Smooth muscle cell (in vitro differentiated cells): Measurements from ENCODE around the gene LRP2. TPM values are rescaled to one million over a fixed set of nuclear protein-coding genes. Genes with fewer than 3 reads are reported as not detected.

Experiments used
- DNase-seq: peaks from one replicate; lab custom pipeline; 2025; ENCODE audit not compliant: unreplicated experiment; lab: John Stamatoyannopoulos, UW
- H2AFZ ChIP-seq: fragments of 200-600 bp; sonication (generic); 2 replicates; pipeline ENCODE4 v1.6.0; 2016; ENCODE audit warnings: antibody characterized with exemption, low read depth, mild to moderate bottlenecking
- H3F3A ChIP-seq: fragments of 200-600 bp; sonication (generic); 2 replicates; pipeline ENCODE4 v1.6.0; 2017; ENCODE audit warnings: antibody characterized with exemption, low read depth
- H3K27ac ChIP-seq: fragments of 200-600 bp; sonication (generic); 2 replicates; pipeline ENCODE4 v1.5.1; 2016; ENCODE audit warnings: low read depth, mild to moderate bottlenecking
- H3K27me3 ChIP-seq: fragments of 200-600 bp; sonication (generic); 2 replicates; pipeline ENCODE4 v1.6.1; 2016; ENCODE audit warnings: low read depth, mild to moderate bottlenecking
- H3K36me3 ChIP-seq: fragments of 200-600 bp; sonication (generic); 2 replicates; pipeline ENCODE4 v1.5.1; 2016; ENCODE audit warnings: low read depth
- H3K4me1 ChIP-seq: fragments of 200-600 bp; sonication (generic); 2 replicates; pipeline ENCODE4 v1.5.1; 2016; ENCODE audit warnings: low read depth
- H3K4me2 ChIP-seq: fragments of 200-600 bp; sonication (generic); 2 replicates; pipeline ENCODE4 v1.6.0; 2016; ENCODE audit warnings: mild to moderate bottlenecking
- H3K4me3 ChIP-seq: fragments of 200-600 bp; sonication (generic); 2 replicates; pipeline ENCODE4 v1.5.1; 2016; ENCODE audit warnings: mild to moderate bottlenecking
- H3K79me2 ChIP-seq: fragments of 200-600 bp; sonication (generic); 2 replicates; pipeline ENCODE4 v1.6.0; 2016; ENCODE audit warnings: low read depth, mild to moderate bottlenecking
- H3K9ac ChIP-seq: fragments of 200-600 bp; sonication (generic); 2 replicates; pipeline ENCODE4 v1.6.0; 2016; ENCODE audit warnings: low read depth
- H3K9me3 ChIP-seq: fragments of 200-600 bp; sonication (generic); replicated peaks from 2 replicates; pipeline ENCODE4 v1.5.1; 2016; ENCODE audit warnings: low read depth
- H4K20me1 ChIP-seq: fragments of 200-600 bp; sonication (generic); 2 replicates; pipeline ENCODE4 v1.6.0; 2016; ENCODE audit warnings: low read depth
- CTCF ChIP-seq: fragments of 200-600 bp; sonication (generic); IDR thresholded peaks from 2 replicates; pipeline ENCODE4 v1.5.1; 2017; ENCODE audit warnings: borderline replicate concordance, mild to moderate bottlenecking, antibody characterized with exemption; ENCODE audit not compliant: insufficient read depth, poor library complexity, severe bottlenecking
- WGBS: methylation state at CpG from one replicate; pipeline ENCODE4 v1.1.7; 2016; ENCODE audit warnings: low lambda C conversion rate; 5-methylcytosine and 5-hydroxymethylcytosine counted together
- polyA plus RNA-seq: library from polyadenylated mRNA; unstranded; fragments of >200 nt; fragmentation: Nextera tagmentation; extraction: Ambion mirVana; gene quantifications from 2 replicates; pipeline ENCODE4 v1.2.1, GENCODE V29; 2016
- total RNA-seq: library from RNA; depleted of rRNA; stranded (reverse); fragments of >200 nt; gene quantifications from 2 replicates; pipeline ENCODE4 v1.2.3, GENCODE V29; 2014

The LRP2 gene
- total and polyA plus RNA-seq, 2 experiments from 2014 or later: 2.7 TPM; not detected in 1

- Histone ChIP-seq H2AFZ (no peak overlapping the region), H3K27me3 (no peaks in the 10 kb centered on the region), H4K20me1 (no peaks in the 10 kb centered on the region), H3K4me1 (no peaks in the 10 kb centered on the region), H3K4me3 (no peak overlapping the region), H3F3A (no peaks in the 10 kb centered on the region), H3K9ac (no peak overlapping the region), H3K36me3 (no peaks in the 10 kb centered on the region), H3K79me2 (no peaks in the 10 kb centered on the region), H3K4me2 (no peak overlapping the region), H3K27ac (no peak overlapping the region), H3K9me3 (no peaks in the 10 kb centered on the region)
- TF ChIP-seq CTCF: no peak
- no peak for DNase-seq
- 78% methylated on average over 2 of the region's 2 CpGs for WGBS
Observed at GRCh38 chr2:169225233-169225750, 137.0 kb downstream of the LRP2 start.

GRCh38 chr2:169222665-169223064 is 139.7 kb downstream of the LRP2 start:
- Histone ChIP-seq H4K20me1 (no peaks in the 10 kb centered on the region), H3K79me2 (no peaks in the 10 kb centered on the region), H3K27ac (no peak overlapping the region), H3K4me3 (no peak overlapping the region), H3K4me1 (no peaks in the 10 kb centered on the region), H3K36me3 (no peaks in the 10 kb centered on the region), H3K27me3 (peaks cover 2% of the 10 kb centered on the region), H3K9ac (no peak overlapping the region), H2AFZ (no peak overlapping the region), H3K9me3 (no peaks in the 10 kb centered on the region), H3K4me2 (no peak overlapping the region), H3F3A (no peaks in the 10 kb centered on the region)
- DNase-seq: no peak
- 34% methylated on average over 3 of the region's 3 CpGs for WGBS
- no peak for TF ChIP-seq CTCF

- no peak overlapping the region for H3K9ac ChIP-seq
- no peak overlapping the region for H3K27ac ChIP-seq
- H3K4me2 ChIP-seq: no peak overlapping the region
- no peaks in the 10 kb centered on the region for H3K36me3 ChIP-seq
- peak; percentile 46 for TF ChIP-seq CTCF
- DNase-seq: no peak
- no peaks in the 10 kb centered on the region for H4K20me1 ChIP-seq
- no peak overlapping the region for H2AFZ ChIP-seq
- H3K4me1 ChIP-seq: no peaks in the 10 kb centered on the region
- no peaks in the 10 kb centered on the region for H3K79me2 ChIP-seq
- H3K9me3 ChIP-seq: no peaks in the 10 kb centered on the region
- peaks cover 4% of the 10 kb centered on the region for H3K27me3 ChIP-seq
- 12% methylated on average over 5 of the region's 5 CpGs for WGBS
- H3F3A ChIP-seq: no peaks in the 10 kb centered on the region
- no peak overlapping the region for H3K4me3 ChIP-seq
Observed at GRCh38 chr2:169221745-169222369, 140.5 kb downstream of the LRP2 start.

GRCh38 chr2:169210917-169211316 is 151.4 kb downstream of the LRP2 start:
- H3K79me2 ChIP-seq: no peaks in the 10 kb centered on the region
- no peak overlapping the region for H3K9ac ChIP-seq
- no peak for DNase-seq
- H3K4me3 ChIP-seq: no peak overlapping the region
- H3K9me3 ChIP-seq: no peaks in the 10 kb centered on the region
- no peak overlapping the region for H2AFZ ChIP-seq
- no peaks in the 10 kb centered on the region for H3F3A ChIP-seq
- H3K27me3 ChIP-seq: peaks cover 8% of the 10 kb centered on the region
- WGBS: 87% methylated on average over 4 of the region's 4 CpGs
- H3K4me1 ChIP-seq: no peaks in the 10 kb centered on the region
- H4K20me1 ChIP-seq: no peaks in the 10 kb centered on the region
- TF ChIP-seq CTCF: no peak
- H3K36me3 ChIP-seq: no peaks in the 10 kb centered on the region
- H3K27ac ChIP-seq: no peak overlapping the region
- H3K4me2 ChIP-seq: no peak overlapping the region
